Neural cell (in vitro differentiated cells): ENCODE measurements around the gene NEK10. TPM values are rescaled to one million over a fixed set of nuclear protein-coding genes. Genes with fewer than 3 reads are reported as not detected.

ENCODE experiments used
- H2AFZ ChIP-seq: fragments of 200-600, 300-800 bp; sonication (generic), shearing (Covaris generic); 2 replicates; pipeline ENCODE4 v1.6.0; 2014; ENCODE audit warnings: low read depth, mild to moderate bottlenecking, antibody characterized with exemption, low read length, moderate library complexity
- H3F3A ChIP-seq: fragments of 200-600 bp; shearing (Covaris generic); 2 replicates; pipeline ENCODE4 v1.6.1; 2016; ENCODE audit warnings: mild to moderate bottlenecking, moderate library complexity, mixed read lengths, antibody characterized with exemption, low read length; ENCODE audit not compliant: insufficient read depth, poor library complexity, severe bottlenecking
- H3K27ac ChIP-seq: fragments of 200-600, 300-800 bp; sonication (generic), shearing (Covaris generic); 2 replicates; pipeline ENCODE4 v1.5.1; 2014; ENCODE audit warnings: mild to moderate bottlenecking, low read length, moderate library complexity
- H3K27me3 ChIP-seq: fragments of 300-800, 200-600 bp; sonication (generic), shearing (Covaris generic); 2 replicates; pipeline ENCODE4 v1.6.0; 2014; ENCODE audit warnings: mild to moderate bottlenecking, low read depth, low read length, moderate library complexity; ENCODE audit not compliant: insufficient read depth
- H3K36me3 ChIP-seq: fragments of 300-800, 200-600 bp; sonication (generic), shearing (Covaris generic); 2 replicates; pipeline ENCODE4 v1.5.1; 2014; ENCODE audit warnings: mild to moderate bottlenecking, antibody characterized with exemption, low read length, moderate library complexity; ENCODE audit not compliant: insufficient read depth
- H3K4me2 ChIP-seq: fragments of 300-800, 200-600 bp; sonication (generic), shearing (Covaris generic); 2 replicates; pipeline ENCODE4 v1.6.0; 2014; ENCODE audit warnings: mild to moderate bottlenecking, low read length
- H3K4me3 ChIP-seq: fragments of 300-800, 200-600 bp; sonication (generic), shearing (Covaris generic); 2 replicates; pipeline ENCODE4 v1.5.1; 2014; ENCODE audit warnings: mild to moderate bottlenecking, low read length, moderate library complexity
- H3K79me2 ChIP-seq: fragments of 200-600 bp; shearing (Covaris generic); replicated peaks from 2 replicates; pipeline ENCODE4 v1.6.0; 2014; ENCODE audit warnings: mild to moderate bottlenecking, low read length, moderate library complexity; ENCODE audit not compliant: insufficient read depth
- H3K9ac ChIP-seq: fragments of 300-800, 200-600 bp; sonication (generic), shearing (Covaris generic); 2 replicates; pipeline ENCODE4 v1.6.1; 2016; ENCODE audit warnings: mild to moderate bottlenecking, low read length, mixed read lengths
- H3K9me2 ChIP-seq: fragments of 200-600 bp; shearing (Covaris generic); 2 replicates; pipeline ENCODE4 v1.6.1; 2016; ENCODE audit warnings: mild to moderate bottlenecking, low read length, mixed read lengths; ENCODE audit not compliant: insufficient read depth
- H3K9me3 ChIP-seq: fragments of 200-600, 300-800 bp; sonication (generic), shearing (Covaris generic); 2 replicates; pipeline ENCODE4 v1.6.1; 2016; ENCODE audit warnings: mild to moderate bottlenecking, mixed run types, low read length, moderate library complexity, mixed read lengths
- H4K20me1 ChIP-seq: fragments of 200-600 bp; shearing (Covaris generic); 2 replicates; pipeline ENCODE4 v1.6.1; 2016; ENCODE audit warnings: mild to moderate bottlenecking, mixed run types; ENCODE audit not compliant: insufficient read depth
- CTCF ChIP-seq: fragments of 450-650 bp; IDR thresholded peaks from 2 replicates; pipeline ENCODE4 v1.5.1; 2014; ENCODE audit warnings: antibody characterized with exemption, mild to moderate bottlenecking, moderate library complexity; ENCODE audit not compliant: poor library complexity, severe bottlenecking
- EP300 ChIP-seq: fragments of 450-650 bp; conservative IDR thresholded peaks from 2 replicates; pipeline ENCODE4 v1.6.1; 2014; ENCODE audit warnings: antibody characterized with exemption, mild to moderate bottlenecking, moderate library complexity; ENCODE audit not compliant: poor library complexity, severe bottlenecking
- EZH2 ChIP-seq: fragments of 200-600, 300-800 bp; shearing (Covaris generic), sonication (generic); IDR thresholded peaks from 2 replicates; pipeline ENCODE4 v1.6.1; 2014; ENCODE audit warnings: antibody characterized with exemption, low read length, borderline replicate concordance, mild to moderate bottlenecking; ENCODE audit not compliant: insufficient read depth, poor library complexity, severe bottlenecking
- MXI1 ChIP-seq: fragments of 450-650 bp; conservative IDR thresholded peaks from 2 replicates; pipeline ENCODE4 v1.6.1; 2014; ENCODE audit warnings: antibody characterized with exemption, mild to moderate bottlenecking; ENCODE audit not compliant: poor library complexity, severe bottlenecking
- POLR2AphosphoS5 ChIP-seq: IDR thresholded peaks from 2 replicates; pipeline ENCODE4 v1.6.1; 2012
- RAD21 ChIP-seq: fragments of 450-650 bp; conservative IDR thresholded peaks from 2 replicates; pipeline ENCODE4 v1.6.1; 2014; ENCODE audit warnings: antibody characterized with exemption, mild to moderate bottlenecking, moderate library complexity
- REST ChIP-seq: IDR thresholded peaks from 2 replicates; pipeline ENCODE4 v1.6.1; 2012; ENCODE audit warnings: borderline replicate concordance
- SMC3 ChIP-seq: fragments of 450-650 bp; conservative IDR thresholded peaks from 2 replicates; pipeline ENCODE4 v1.6.1; 2014; ENCODE audit warnings: antibody characterized with exemption, mild to moderate bottlenecking, moderate library complexity; ENCODE audit not compliant: poor library complexity
- TAF1 ChIP-seq: IDR thresholded peaks from 2 replicates; pipeline ENCODE4 v1.6.1; 2012; ENCODE audit warnings: low read depth
- polyA plus RNA-seq: library from polyadenylated mRNA; depleted of rRNA; stranded (reverse); fragments of >200 nt; gene quantifications from 2 replicates; pipeline ENCODE4 v1.2.3, GENCODE V29; 2014

Gene NEK10
- polyA plus RNA-seq, 1 donor from 2014 or later, result 17.6 TPM

- no peak overlapping the region for H3K4me3 ChIP-seq
- no peaks in the 10 kb centered on the region for H3K9me2 ChIP-seq
- H3K9me3 ChIP-seq, result no peaks in the 10 kb centered on the region
- H4K20me1 ChIP-seq, result no peaks in the 10 kb centered on the region
- H3K4me2 ChIP-seq, result no peak overlapping the region
- no peaks in the 10 kb centered on the region for H3K27me3 ChIP-seq
- H3K27ac ChIP-seq, result no peak overlapping the region
- TF ChIP-seq CTCF, result no peak
- TF ChIP-seq EP300, result no peak
- TF ChIP-seq TAF1, result no peak
- TF ChIP-seq MXI1, result no peak
- no peak for TF ChIP-seq RAD21
- no peak for TF ChIP-seq SMC3
- no peak for TF ChIP-seq POLR2AphosphoS5
- TF ChIP-seq EZH2, result no peak
- no peak for TF ChIP-seq REST
- no peak overlapping the region for H3K9ac ChIP-seq
- H3K79me2 ChIP-seq, result no peaks in the 10 kb centered on the region
- no peaks in the 10 kb centered on the region for H3F3A ChIP-seq
- H3K36me3 ChIP-seq, result no peaks in the 10 kb centered on the region
- no peak overlapping the region for H2AFZ ChIP-seq
Measured at GRCh38 chr3:27252646-27253045, 116.5 kb downstream of the NEK10 start.

GRCh38 chr3:27244374-27244773 is 124.8 kb downstream of the NEK10 start:
- H3K9me2 ChIP-seq, result no peaks in the 10 kb centered on the region
- no peak overlapping the region for H3K27ac ChIP-seq
- no peak overlapping the region for H3K9ac ChIP-seq
- H2AFZ ChIP-seq, result no peak overlapping the region
- no peak overlapping the region for H3K4me2 ChIP-seq
- TF ChIP-seq TAF1 (no peak), POLR2AphosphoS5 (no peak), RAD21 (no peak), CTCF (no peak), SMC3 (no peak), MXI1 (no peak), EZH2 (no peak), REST (no peak), EP300 (no peak)
- no peaks in the 10 kb centered on the region for H3K36me3 ChIP-seq
- no peaks in the 10 kb centered on the region for H3K79me2 ChIP-seq
- no peaks in the 10 kb centered on the region for H3F3A ChIP-seq
- no peaks in the 10 kb centered on the region for H4K20me1 ChIP-seq
- no peaks in the 10 kb centered on the region for H3K9me3 ChIP-seq
- H3K27me3 ChIP-seq, result no peaks in the 10 kb centered on the region
- no peak overlapping the region for H3K4me3 ChIP-seq
